B cell (primary cell): ENCODE data around the gene PLEKHH2. TPM values are rescaled to one million over a fixed set of nuclear protein-coding genes. Genes with fewer than 3 reads are reported as not detected.

ENCODE experiments used
- ATAC-seq: fragments of 200-7000 bp; cut with Tn5 transposase; one replicate; pipeline ENCODE4 v1.10.0; 2021; ENCODE audit warnings: low read depth, mild to moderate bottlenecking, moderate number of reproducible peaks, moderate library complexity
- CTCF ChIA-PET: fragments of 350-600 bp; sonication (Branson Sonifier 250); formaldehyde crosslinking; loops from one replicate; lab custom pipeline; 2021; ENCODE audit warnings: antibody characterized with exemption, inconsistent platforms; lab: Charles Lee
- POLR2A ChIA-PET: fragments of 350-600 bp; sonication (Branson Sonifier 250); formaldehyde crosslinking; loops from one replicate; lab custom pipeline; 2021; ENCODE audit warnings: antibody characterized with exemption; lab: Charles Lee
- DNase-seq: peaks from one replicate; pipeline ENCODE4 v3.0.0; 2013
- H2AFZ ChIP-seq: 2 replicates; pipeline ENCODE4 v1.6.1; 2012; ENCODE audit warnings: mild to moderate bottlenecking, low read depth, low read length; ENCODE audit not compliant: insufficient read depth, poor library complexity, severe bottlenecking
- H3K27ac ChIP-seq, 2 donors: 1 replicate in 1 of 2; 2 replicates in 1 of 2; pipeline ENCODE4 v1.5.1; 2012 to 2013; ENCODE audit warnings: low read length in 2 of 2, mild to moderate bottlenecking in 2 of 2, moderate library complexity in 1 of 2
- H3K27me3 ChIP-seq, 4 experiments: fragments of 200-600 bp in 1 of 4; sonication (generic) in 1 of 4; replicated peaks in 1 of 4; 1 replicate in 2 of 4; 2 replicates in 2 of 4; pipeline versions ENCODE4 v1.6.1 to v1.7.0; 2013 to 2016; ENCODE audit warnings: low read length in 3 of 4, mild to moderate bottlenecking in 2 of 4, mixed read lengths in 1 of 4, moderate library complexity in 1 of 4; ENCODE audit not compliant: insufficient read depth in 4 of 4, control insufficient read depth in 3 of 4; ENCODE audit errors: control extremely low read depth in 1 of 4
- H3K36me3 ChIP-seq, 2 experiments: replicated peaks in 1 of 2; 1 replicate in 1 of 2; 2 replicates in 1 of 2; pipeline versions ENCODE4 v1.6.1 to v1.7.1; 2013; ENCODE audit warnings: low read length in 1 of 2; ENCODE audit not compliant: insufficient read depth in 2 of 2, control insufficient read depth in 1 of 2; ENCODE audit errors: control extremely low read depth in 1 of 2, extremely low read depth in 1 of 2
- H3K4me1 ChIP-seq, 2 donors: fragments of 200-600 bp in 1 of 2; sonication (generic) in 1 of 2; 1 replicate in 1 of 2; 2 replicates in 1 of 2; pipeline versions ENCODE4 v1.5.1 to v1.6.1; 2013 to 2017; ENCODE audit warnings: low read length in 2 of 2; ENCODE audit not compliant: control insufficient read depth in 2 of 2, insufficient read depth in 2 of 2
- H3K4me2 ChIP-seq: replicated peaks from 2 replicates; pipeline ENCODE3; 2012; ENCODE audit warnings: mild to moderate bottlenecking, low read depth, low read length; ENCODE audit not compliant: poor library complexity, severe bottlenecking
- H3K4me3 ChIP-seq, 5 experiments: fragments of 200-600 bp in 1 of 5; sonication (generic) in 1 of 5; 1 replicate in 3 of 5; 2 replicates in 2 of 5; pipeline versions ENCODE4 v1.5.1 to v1.7.0; 2011 to 2016; ENCODE audit warnings: low read length in 4 of 5, mild to moderate bottlenecking in 4 of 5, low read depth in 2 of 5, control low read depth in 1 of 5, moderate library complexity in 1 of 5; ENCODE audit not compliant: insufficient read depth in 1 of 5; ENCODE audit errors: control extremely low read depth in 1 of 5, extremely low read depth in 1 of 5
- H3K79me2 ChIP-seq: fragments of 200-600 bp; sonication (generic); one replicate; pipeline ENCODE4 v1.6.0; 2016; ENCODE audit warnings: low read length; ENCODE audit not compliant: control insufficient read depth, insufficient read depth
- H3K9ac ChIP-seq: fragments of 200-600 bp; sonication (generic); 2 replicates; pipeline ENCODE4 v1.6.1; 2017; ENCODE audit warnings: mild to moderate bottlenecking, low read length, moderate library complexity
- H3K9me3 ChIP-seq, 3 donors: one replicate each; pipeline versions ENCODE4 v1.6.1 to v1.7.1; 2013; ENCODE audit warnings: low read length in 2 of 3; ENCODE audit not compliant: control insufficient read depth in 2 of 3, insufficient read depth in 1 of 3; ENCODE audit errors: control extremely low read depth in 1 of 3
- H4K20me1 ChIP-seq: 2 replicates; pipeline ENCODE4 v1.6.0; 2012; ENCODE audit warnings: mild to moderate bottlenecking, low read length; ENCODE audit not compliant: insufficient read depth, control insufficient read depth, poor library complexity, severe bottlenecking
- H3K27ac Mint-ChIP-seq: one replicate; pipeline ENCODE4 v1.8.0; 2021; ENCODE audit warnings: mixed read lengths
- H3K27me3 Mint-ChIP-seq: one replicate; pipeline ENCODE4 v1.8.0; 2021; ENCODE audit warnings: mixed read lengths
- H3K4me1 Mint-ChIP-seq: one replicate; pipeline ENCODE4 v1.8.0; 2021; ENCODE audit warnings: mixed read lengths
- H3K4me3 Mint-ChIP-seq: one replicate; pipeline ENCODE4 v1.8.0; 2021; ENCODE audit warnings: mixed read lengths
- H3K9me3 Mint-ChIP-seq: one replicate; pipeline ENCODE4 v1.8.0; 2022; ENCODE audit warnings: mixed read lengths; ENCODE audit not compliant: insufficient read depth
- EZH2 ChIP-seq: IDR thresholded peaks from 2 replicates; pipeline ENCODE4 v1.6.1; 2012; ENCODE audit warnings: borderline replicate concordance, low read depth, mild to moderate bottlenecking, moderate library complexity, low read length; ENCODE audit not compliant: insufficient read depth, poor library complexity, severe bottlenecking
- WGBS: methylation state at CpG from one replicate; pipeline ENCODE4 v1.1.5; 2013; ENCODE audit warnings: missing lambda C conversion rate; ENCODE audit not compliant: insufficient coverage; 5-methylcytosine and 5-hydroxymethylcytosine counted together
- intact Hi-C: fragments of 100-400 bp; cut with micrococcal nuclease; formaldehyde crosslinking; loops from one replicate; pipeline ENCODE4 v1.10.0; 2022
- polyA plus RNA-seq: library from polyadenylated mRNA; depleted of rRNA; stranded (reverse); fragments of >200 nt; gene quantifications from 2 replicates; pipeline ENCODE4 v1.2.3, GENCODE V29; 2012
- total RNA-seq, 2 donors: library from RNA; stranded (reverse); fragments of 120-200 nt in 1 of 2; gene quantifications; 1 replicate in 1 of 2; 2 replicates in 1 of 2; pipeline versions ENCODE4 v1.2.3 to v1.2.4, GENCODE V29; 2013 to 2022
- TF ChIP-seq, protein P1 (sequence below): fragments of 200-600 bp; IDR thresholded peaks from one replicate; pipeline ENCODE4 v1.8.0; 2022; ENCODE audit warnings: antibody characterized with exemption, mild to moderate bottlenecking

PLEKHH2 gene
- total and polyA plus RNA-seq, 2 donors (not counting 1 experiment from before 2014, with no cell fraction given) = 0.17 to 0.19 TPM

DNA sequence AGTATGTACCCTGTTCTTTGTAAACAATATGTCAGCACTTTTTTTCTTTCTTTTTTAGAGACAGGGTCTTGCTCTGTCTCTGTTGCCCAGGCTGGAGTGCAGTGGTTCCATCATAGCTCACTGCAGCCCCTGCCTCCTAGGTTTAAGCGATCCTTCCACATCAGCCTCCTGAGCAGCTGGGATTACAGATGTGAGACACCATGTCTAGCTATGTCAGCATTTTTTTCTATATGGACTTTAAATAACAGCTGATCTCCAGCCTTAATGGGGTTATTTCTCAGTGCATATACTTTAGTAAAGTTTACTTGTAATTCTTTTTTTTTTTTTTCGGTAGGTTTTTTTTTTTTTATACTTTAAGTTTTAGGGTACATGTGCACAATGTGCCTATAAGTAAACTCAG lies 174.9 kb downstream of the PLEKHH2 start:
- CTCF ChIA-PET = no interaction called here
- Histone ChIP-seq H3K79me2 (no peaks in the 10 kb centered on the region), H2AFZ (no peak overlapping the region), H3K27me3 (no peaks in the 10 kb centered on the region), H3K4me3 (no peak overlapping the region), H3K9ac (no peak overlapping the region), H3K4me1 (no peaks in the 10 kb centered on the region), H3K4me2 (no peak overlapping the region), H3K36me3 (no peaks in the 10 kb centered on the region), H3K9me3 (no peaks in the 10 kb centered on the region), H4K20me1 (no peaks in the 10 kb centered on the region), H3K27ac (no peak overlapping the region)
- Mint-ChIP-seq H3K27me3 (no peaks in the 10 kb centered on the region), H3K4me1 (no peaks in the 10 kb centered on the region), H3K27ac (no peak overlapping the region), H3K4me3 (no peak overlapping the region), H3K9me3 (no peaks in the 10 kb centered on the region)
- WGBS = no CpG with 5 or more reads among the region's 2 CpGs
- POLR2A ChIA-PET = no interaction called here
- DNase-seq = no peak
- no peak for TF ChIP-seq EZH2
- TF ChIP-seq, protein P1, sequence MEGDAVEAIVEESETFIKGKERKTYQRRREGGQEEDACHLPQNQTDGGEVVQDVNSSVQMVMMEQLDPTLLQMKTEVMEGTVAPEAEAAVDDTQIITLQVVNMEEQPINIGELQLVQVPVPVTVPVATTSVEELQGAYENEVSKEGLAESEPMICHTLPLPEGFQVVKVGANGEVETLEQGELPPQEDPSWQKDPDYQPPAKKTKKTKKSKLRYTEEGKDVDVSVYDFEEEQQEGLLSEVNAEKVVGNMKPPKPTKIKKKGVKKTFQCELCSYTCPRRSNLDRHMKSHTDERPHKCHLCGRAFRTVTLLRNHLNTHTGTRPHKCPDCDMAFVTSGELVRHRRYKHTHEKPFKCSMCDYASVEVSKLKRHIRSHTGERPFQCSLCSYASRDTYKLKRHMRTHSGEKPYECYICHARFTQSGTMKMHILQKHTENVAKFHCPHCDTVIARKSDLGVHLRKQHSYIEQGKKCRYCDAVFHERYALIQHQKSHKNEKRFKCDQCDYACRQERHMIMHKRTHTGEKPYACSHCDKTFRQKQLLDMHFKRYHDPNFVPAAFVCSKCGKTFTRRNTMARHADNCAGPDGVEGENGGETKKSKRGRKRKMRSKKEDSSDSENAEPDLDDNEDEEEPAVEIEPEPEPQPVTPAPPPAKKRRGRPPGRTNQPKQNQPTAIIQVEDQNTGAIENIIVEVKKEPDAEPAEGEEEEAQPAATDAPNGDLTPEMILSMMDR = no peak
- no peak for ATAC-seq
- intact Hi-C loops = no loop called here

DNA sequence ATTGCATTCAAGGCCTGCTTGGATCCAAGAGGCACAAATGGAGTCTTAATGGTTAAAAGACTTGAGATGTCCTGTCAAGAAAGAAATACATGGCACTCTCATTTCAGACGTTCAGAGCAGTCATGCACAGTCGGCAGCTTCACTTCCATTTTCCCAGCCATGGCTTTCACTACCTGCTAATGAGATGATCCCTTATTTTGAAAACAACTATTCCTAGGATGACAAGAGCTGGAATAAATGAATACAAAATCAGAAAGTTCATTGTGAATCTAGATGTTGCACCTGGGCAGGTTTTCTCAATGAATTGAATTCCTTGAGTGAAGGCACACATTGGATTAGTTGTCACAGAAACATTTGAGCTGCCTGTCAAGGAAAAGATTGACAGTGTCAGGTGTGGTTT lies 175.9 kb downstream of the PLEKHH2 start:
- ATAC-seq (no peak), DNase-seq (no peak)
- no peak overlapping the region for H3K27ac Mint-ChIP-seq
- no peaks in the 10 kb centered on the region for H3K79me2 ChIP-seq
- H3K27ac ChIP-seq = no peak overlapping the region
- no peaks in the 10 kb centered on the region for H3K9me3 ChIP-seq
- TF ChIP-seq, protein P1 = no peak
- no peak for TF ChIP-seq EZH2
- intact Hi-C loops = no loop called here
- H3K9ac ChIP-seq = no peak overlapping the region
- ChIA-PET POLR2A (no interaction called here), CTCF (no interaction called here)
- WGBS = 90% methylated on average over 2 of the region's 2 CpGs
- H3K36me3 ChIP-seq = no peaks in the 10 kb centered on the region
- H4K20me1 ChIP-seq = no peaks in the 10 kb centered on the region
- no peaks in the 10 kb centered on the region for H3K4me1 ChIP-seq
- no peaks in the 10 kb centered on the region for H3K4me1 Mint-ChIP-seq
- no peak overlapping the region for H3K4me2 ChIP-seq
- no peaks in the 10 kb centered on the region for H3K9me3 Mint-ChIP-seq
- H3K4me3 Mint-ChIP-seq = no peak overlapping the region
- H2AFZ ChIP-seq = no peak overlapping the region
- H3K4me3 ChIP-seq = no peak overlapping the region
- no peaks in the 10 kb centered on the region for H3K27me3 Mint-ChIP-seq
- H3K27me3 ChIP-seq = no peaks in the 10 kb centered on the region
